ENCODE data around the gene PSG5.
"Not testable (repeated sequence)": the region's sequence is repeated elsewhere in the genome, so short reads cannot be mapped to it uniquely, and the experiment has no call there.

PSG5 gene

DNA sequence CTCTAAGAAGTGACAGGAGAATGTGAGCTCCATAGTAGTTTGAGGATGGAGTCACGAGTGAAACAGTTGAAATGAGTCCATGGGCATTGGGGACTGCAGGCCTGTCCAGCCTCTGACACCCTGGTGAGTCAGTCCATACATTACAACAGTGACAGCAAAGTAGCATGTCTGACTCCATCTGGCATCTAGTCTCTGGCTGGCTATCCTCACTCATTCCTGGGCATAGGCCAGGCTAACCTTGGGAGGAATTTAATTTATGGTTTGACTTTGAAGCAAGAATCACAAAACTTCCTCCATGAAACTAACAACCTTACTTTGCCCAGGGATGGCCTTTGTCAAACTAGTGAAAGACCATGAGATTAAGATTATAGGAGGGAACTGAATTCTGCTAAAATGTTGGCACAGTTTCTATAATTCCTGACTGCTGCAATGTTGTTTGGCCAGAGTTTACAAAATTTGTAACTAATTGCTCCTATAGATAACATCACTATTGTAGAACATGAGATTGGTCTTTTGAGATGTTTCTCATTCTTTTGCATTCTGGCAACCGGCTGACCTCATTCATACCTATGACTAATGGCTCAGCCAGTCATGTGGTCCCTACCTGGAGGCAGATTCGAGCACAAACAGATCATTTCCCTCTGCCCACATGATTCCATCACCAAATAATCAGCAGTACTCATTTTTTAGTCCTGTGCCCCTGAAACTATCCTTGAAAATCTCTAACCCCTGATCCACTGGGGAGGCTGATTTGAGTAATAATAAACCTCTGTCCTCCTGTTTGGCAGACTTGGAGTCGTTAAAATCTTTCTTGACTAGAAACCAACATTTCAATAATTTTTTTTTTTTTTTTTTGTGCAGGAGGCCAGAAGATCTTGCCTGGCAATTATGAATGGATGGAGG is 4.2 kb downstream of the PSG5 start:
- not testable (repeated sequence) for DNase-seq

DNA sequence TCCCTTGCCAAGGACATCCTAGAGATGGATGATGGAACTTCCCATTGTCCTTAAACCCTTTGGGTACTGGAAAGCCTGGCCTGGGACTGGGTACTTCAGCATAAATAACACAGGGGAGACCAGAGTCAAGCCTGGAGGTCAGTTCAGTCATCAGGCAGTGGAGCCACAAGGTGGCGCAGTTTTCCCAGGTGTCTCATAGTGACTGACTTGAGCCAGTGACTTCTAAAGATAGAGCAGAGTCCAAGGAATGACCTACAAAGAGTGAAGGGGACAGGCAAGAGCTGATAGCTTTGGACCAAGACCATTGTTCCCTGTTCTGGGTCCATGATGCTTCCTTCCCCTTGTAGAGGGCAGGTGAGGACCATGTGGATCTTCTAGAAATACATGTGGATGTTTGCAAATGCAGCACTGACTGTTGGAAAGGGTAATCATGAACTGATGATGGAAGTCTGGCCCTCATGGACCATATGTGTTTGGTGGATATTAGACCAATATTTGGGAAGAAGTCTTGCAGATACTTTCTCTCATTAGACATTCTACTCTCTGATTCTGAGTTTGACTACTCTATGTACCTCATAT is 6.7 kb downstream of the PSG5 start:
- DNase-seq: peak; percentile 3

DNA sequence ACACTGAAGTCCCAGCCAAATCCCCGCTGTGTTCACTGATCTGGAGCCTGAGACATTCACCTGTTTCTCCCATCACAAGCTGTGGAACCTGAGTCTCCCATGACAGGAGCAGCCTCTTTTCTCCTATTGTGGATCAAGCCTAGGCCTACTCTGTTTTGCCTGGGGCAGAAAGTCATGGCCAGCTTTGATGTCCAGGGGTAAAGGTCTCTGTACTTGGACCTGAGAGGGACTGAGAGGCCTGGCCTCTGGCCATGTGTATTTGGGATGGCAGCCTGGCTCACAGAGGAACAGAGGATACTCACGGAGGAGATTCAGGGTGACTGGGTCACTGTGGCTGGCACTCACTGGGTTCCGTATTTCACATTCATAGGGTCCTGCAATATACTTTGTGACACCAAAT is 7.8 kb downstream of the PSG5 start:
- not testable (repeated sequence) for DNase-seq

DNA sequence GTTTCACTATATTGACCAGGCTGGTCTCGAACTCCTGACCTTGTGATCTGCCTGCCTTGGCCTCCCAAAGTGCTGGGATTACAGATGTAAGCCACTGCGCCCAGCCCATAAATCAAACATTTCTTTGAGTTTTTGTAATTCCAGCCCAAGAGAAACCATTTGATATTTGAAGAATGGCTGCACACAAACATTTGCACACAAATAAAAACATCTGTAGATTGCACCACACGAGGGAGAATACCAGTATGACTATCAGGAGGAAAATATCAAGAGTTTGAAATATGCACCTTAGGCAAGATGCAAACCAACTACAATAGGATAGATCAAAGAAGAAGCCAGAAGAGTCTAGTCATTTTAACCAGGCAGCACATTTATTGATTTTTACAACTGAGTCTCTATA is 20.4 kb downstream of the PSG5 start:
- not testable (repeated sequence) for DNase-seq

DNA sequence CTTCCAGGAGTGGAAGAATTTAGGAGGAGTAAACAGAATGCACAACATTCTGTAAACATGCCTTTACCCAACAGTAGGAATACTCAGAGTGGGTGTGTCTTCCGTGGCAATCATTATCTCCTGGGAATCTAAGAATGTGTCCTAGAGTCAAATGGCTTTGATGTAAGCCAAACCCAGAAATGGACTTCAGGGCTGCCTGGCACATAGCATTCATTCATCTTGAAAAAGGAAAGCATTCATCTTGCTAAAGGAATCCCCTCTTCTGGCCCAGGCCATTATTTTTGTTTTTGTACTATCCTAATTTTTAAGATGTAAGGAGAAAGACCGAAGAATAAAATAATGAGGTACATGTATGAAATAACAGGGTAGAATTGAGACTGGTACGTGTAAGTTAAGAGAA is 23.2 kb downstream of the PSG5 start:
- not testable (repeated sequence) for DNase-seq

DNA sequence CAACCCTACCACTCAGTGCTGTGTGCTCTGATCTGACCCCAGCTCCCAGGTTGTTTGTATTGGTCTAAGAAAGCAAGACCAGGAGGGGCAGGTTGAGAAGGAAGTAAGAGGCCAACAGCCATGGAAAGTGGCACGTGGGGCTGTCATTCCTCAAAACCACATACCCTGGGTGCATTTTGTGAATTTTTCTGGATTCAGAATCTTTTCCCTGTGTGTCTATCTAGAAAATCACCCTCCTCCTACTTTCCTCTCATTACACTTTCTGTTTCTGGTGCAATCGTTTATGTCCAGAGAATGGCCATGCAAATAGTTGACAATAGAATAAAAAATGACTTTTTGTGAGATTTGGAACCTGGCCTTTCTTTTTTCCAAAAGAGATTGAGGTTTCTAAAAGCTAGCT is 24.1 kb downstream of the PSG5 start:
- not testable (repeated sequence) for DNase-seq

DNA sequence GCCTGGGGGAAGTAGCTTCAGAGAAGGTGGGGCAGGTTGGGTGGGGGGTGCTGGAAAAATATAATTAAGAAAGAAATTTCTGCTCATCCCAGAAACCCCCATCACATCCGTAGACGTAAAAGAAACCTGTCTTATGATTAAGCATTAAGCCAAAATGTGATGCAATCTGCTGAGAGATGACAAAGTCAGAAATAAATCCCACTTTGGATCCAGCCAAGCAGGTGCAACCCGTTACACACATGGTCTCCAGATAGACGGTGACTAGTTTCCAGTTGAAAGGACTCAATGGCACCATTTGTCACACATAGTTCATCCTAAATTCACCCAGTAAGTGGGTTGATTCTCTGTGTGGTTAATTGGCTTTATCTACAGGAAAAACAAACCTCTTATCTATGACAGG is 34.1 kb downstream of the PSG5 start:
- DNase-seq: no peak

DNA sequence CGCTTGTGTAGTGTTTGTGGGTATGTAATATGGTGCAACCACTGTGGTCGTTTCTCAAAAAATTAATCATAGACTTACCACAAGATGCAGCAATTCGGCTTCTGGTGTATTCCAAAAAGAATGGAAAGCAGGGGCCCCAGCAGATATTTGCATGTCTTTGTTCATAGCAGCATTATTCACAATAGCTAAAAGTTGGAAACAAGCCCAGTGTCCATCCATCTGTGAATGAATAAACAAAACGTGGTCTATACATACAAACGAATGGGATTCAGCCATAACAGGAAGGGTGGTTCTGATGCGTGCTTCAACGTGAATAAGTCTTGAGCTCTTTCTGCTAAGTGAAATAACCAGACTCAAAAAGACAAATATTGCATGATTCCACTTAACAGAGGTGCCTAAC is 36.5 kb downstream of the PSG5 start:
- DNase-seq: not testable (repeated sequence)

DNA sequence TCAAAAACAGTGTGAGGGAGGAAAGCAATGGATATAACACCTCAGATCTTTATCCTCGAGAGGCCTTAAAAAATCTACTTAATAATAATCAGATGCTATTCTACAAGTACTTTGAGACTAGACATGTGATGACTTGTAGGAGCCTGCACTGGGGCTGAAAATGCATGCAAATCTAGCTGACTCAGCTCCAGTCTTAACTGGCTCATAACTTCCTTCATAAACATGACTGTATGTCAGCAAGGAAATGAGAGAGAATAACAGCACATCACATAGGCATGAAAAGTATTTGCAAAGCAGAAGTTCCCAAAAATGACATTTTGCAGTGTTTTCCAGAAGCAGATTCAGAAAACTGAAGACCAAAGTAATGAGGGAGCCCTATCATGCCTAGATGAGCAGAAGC is 38.1 kb downstream of the PSG5 start:
- no peak for DNase-seq

DNA sequence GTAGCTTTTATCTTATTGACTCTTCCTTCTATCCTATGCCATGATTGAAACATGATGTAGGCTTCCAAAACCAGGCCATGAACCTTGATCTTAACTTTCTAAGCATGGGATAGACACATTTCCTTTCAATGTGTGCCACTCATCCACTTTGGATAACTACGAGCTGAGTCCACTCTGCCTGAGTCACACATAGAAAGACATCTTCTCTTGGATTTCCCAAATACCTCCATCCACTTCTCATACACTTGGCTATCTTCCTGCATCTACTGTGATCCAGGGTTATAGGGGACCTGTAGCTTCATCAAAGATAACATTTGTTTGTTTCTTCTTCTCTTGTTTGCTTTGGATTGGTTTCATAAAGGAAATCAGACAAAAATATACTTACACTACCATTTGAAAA is 44.6 kb downstream of the PSG5 start:
- not testable (repeated sequence) for DNase-seq

DNA sequence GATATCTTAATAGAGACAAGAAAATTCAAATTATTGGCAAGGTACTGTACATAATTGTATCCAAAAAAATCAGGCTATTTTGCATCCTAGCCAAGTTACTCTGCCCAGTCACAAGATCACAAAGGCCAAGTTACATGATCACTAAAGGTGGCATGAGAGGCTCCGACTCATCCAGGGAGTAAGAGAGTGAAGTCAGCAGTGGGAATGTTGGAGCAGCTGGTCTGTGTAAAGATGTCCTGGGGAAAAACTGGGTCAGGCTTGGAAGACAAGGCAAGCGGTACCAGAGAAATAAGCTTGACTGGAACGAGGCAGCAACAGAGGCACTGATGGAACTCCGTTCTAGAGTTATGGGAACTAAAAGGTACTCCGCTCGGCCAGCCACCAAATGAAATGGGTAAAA is 53.6 kb downstream of the PSG5 start:
- DNase-seq: no peak

DNA sequence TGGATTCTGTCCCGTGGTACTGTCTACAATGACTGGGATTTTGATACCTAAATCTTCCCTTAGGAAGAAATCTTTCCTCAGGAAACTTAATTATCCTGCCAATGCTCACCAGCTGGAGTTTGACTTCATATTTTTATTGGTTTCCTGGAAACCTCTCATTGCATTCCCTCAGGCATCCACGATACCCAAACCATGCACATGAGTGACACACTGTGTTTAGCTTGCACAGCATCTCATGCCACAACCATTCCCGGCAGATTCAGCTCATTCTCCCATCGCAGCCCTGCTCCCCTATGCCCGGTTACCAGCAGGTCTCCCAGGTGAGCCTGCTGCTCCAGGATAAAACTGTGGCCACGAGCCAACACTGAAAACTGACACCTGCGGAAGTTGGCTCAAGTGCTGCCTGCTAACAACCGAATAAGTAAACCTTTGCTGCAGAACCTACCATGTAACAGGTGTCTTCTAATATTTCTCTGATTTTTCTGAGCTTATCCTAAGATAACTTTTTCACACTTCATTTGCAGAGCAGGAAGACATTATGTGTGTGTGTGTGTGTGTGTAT is 55.0 kb downstream of the PSG5 start:
- DNase-seq: not testable (repeated sequence)

DNA sequence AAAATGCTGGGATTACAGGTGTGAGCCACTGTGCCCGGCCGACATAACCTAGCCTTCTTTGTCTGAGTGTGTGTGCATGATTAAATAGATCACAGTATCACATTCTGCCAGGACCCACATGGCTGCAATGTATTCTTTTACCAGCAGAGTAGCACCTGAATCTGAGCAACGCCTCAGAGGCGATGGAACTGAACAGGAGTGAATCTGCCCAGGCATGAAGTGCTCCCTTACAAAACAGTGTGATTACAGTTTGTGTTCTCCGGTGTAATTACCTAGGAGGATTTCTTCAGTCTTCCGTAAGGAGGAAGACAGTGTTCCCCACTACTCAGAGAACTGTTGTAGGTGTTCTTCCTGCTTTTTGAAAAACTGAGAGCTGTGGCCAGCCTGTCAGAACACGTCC is 57.1 kb downstream of the PSG5 start:
- DNase-seq: not testable (repeated sequence)

DNA sequence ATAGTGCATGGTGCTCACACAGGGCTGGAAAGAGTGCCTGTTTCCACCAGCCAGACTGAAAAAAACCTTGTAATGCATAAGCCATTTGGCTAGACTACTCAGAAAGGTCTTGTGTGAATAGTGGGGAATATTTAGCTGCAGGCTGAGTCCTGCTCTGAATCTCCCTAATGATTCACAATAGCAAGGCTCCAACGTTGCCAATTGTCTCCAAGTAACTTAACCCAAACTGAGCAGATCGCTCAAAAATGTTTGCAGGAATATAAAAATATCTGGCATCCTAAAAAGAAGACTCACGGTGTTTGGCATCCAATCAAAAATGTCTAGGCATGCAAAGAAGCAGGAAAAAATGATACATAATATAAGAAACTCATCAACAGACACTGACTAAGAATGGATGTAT is 59.0 kb downstream of the PSG5 start:
- DNase-seq: not testable (repeated sequence)

DNA sequence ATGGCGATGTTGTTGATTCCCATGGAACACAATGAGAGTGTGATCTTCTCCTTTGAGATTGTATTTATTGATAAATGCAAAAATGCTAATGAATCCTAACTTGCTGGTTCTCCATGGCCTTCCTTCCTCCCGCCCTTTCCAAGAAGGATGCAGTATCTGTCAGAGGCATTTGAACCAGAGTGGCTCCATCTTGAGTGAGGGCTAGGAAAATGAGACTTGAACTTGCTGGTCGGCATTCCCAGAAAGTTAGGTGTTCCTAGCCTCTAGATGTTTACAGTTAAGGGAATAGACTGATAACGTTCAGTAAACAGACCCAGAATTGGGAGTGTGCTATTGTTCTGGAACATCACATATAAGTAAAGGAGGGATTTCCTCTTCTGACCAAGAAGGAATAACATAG is 59.6 kb downstream of the PSG5 start:
- no peak for DNase-seq

DNA sequence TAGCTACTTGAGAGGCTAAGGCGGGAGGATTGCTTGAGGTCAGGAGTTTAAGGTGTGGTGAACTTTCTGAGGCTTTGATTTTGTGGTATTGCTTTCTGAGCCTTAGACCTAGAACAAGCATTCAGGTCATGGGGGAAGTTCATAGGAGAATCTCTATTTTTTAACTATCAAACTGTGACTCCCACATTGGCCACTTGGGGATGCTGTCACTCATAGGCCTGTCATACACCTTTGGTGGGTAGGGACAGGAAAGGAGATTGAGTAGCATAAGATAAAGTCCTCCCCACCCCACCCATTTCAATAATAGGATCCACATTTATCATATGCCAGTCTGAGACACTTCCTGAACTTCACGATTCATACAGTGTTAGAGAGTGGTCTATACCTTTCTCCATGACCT is 62.0 kb downstream of the PSG5 start:
- no peak for DNase-seq

DNA sequence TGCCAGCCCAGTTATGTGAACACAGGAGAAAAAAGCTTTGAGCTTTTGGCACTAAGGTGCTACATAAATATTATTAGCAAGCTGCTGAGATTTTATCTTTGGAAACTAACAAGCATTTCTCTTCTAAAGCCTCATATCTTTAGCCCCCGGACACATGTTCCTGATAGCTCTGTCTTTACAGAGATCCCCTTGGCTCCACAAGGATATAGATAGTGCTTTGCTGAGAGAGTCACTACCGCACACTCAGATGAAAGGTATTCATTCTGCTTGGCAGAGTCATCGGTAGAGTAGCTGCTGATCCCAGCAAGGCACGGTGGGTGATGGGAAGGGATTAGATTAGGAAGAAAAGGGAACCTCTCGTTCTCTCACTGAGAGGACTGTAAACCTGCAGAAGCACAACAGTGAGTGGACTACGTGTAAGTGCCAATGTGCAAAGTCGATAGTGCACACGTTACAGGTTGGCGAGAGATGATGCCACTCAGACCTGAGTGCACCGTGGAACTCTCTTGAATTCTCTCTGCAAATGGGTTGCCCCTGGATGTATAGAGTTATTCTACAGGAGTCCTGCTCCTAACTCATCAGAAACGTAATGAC is 65.8 kb downstream of the PSG5 start:
- not testable (repeated sequence) for DNase-seq

DNA sequence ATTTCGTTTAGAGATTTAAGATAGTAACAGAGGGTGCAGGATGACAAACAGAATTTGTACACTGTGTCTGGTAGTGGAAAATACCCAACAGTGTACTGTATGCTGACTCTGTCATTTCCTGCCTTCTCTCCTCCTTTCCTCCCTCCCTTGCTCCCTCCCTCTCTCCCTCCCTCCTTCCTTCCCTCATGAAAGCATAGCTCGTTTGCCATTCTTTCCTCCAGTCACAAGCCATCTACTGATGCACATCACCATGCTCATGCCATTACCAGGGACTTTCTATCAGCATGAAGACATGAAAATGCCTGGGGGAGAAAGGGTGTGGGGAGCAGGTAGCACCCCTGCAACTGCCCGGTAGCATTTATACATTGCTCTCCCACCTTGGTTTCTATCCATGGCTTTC is 66.8 kb downstream of the PSG5 start:
- not testable (repeated sequence) for DNase-seq

Measured in hematopoietic multipotent progenitor cell treated with erythropoietin and hydrocortisone succinate and interleukin-3 and kit ligand, for 8 days (in vitro differentiated cells).